GM18861 (cell line): Measurements from ENCODE around the gene TTLL9.

Experiments used
- ATAC-seq: cut with Tn5 transposase; IDR thresholded peaks from one replicate; pipeline ENCODE4 v1.9.1; 2021; ENCODE audit not compliant: unreplicated experiment

TTLL9 gene

DNA sequence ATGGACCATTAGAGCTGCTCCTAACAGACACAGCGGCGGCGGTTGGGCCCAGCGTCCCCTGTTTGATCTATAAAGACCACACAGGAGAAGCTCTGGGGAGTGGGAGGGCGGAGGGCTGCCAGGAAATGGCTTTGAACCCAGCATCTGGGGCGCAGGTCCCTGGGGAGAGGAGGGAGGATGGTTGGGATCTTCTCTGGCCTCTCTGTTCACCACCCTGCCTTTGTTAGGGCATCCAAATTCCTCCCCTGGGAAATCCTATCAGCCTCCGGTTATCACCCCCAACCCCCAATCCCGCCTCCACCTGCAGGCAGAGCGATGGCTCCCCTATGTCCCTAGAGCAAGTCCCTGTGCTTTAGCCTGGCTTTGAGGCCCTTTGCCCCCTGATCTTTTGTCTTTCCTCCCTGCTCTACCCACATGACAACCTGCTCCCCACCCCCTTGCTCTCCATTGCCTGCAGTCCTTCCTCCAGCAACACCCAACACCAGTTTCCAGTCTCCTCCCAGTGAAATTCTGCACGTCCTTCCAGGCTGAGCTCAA is 104.6 kb downstream of the TTLL9 start:
- ATAC-seq = no peak

DNA sequence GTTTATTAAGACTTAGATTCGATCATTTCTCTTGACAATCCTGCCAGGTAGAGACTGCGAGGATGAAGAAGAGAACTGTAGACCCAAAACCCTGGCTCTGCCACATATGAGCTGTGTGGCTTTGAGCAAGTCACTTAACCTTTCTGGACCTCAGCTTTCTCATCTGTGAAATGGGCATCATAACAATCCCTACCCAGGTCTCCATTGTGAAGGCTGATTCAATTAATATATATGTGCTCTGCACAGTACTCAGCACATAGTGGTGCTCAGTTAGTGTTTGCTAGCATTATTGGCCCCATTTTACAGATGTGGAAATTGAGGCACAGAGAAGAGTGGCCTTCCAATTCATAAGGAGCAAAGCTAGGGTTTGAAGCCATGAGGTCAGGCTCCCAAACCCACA is 105.4 kb downstream of the TTLL9 start:
- no peak for ATAC-seq

DNA sequence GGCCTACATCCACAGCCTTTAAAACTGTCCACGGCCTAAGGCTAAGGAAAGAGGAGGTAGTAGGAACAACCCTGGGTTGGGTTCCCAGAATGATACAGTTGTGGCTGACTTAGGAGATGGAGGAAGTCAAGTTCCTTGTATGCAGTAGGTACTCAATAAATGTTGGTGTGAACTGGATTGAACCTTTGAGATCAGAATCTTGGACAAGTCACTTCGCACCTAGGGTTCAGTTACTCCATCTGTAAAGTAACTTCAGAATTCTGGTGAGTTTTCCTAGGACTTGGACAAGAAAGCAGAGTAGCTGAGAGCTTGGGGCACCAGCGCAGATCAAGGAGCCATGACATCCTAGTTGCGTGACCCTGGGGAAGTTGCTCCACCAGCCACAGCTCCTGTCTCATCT is 106.6 kb downstream of the TTLL9 start:
- ATAC-seq = no peak

DNA sequence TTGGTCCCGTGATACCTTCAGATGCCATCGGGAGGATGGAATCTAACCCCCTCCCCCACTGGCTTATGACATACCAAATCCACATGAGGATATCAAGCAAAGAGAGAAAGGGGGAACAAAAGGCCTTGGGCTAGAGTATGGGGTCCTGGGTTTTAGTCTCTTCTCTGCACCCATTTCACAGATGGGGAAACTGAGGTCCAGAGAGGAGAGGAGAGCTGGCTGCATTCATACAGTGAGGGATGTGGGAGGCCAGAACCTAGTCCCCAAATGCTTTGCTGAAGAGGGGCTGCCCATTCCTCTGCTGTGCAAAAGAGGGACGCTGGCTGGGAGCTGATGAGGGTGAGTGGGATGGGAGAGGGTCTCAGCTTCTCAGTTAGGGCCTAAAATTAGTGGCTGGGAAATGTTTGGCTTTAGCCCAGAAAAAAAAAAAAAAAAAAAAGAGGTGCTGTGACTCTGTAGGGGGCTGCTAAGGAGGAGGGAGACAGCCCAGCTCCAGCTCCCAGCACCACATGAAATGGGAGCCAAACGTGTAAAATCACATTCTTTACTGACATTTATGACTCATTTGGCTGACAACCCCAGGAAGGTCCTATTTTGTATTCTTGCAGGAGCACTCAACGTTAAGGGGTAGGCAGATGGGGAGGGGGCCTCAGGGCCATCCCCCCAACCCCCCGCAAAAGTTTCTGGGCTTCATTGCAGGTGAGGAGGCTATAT is 109.4 kb downstream of the TTLL9 start:
- no peak for ATAC-seq

DNA sequence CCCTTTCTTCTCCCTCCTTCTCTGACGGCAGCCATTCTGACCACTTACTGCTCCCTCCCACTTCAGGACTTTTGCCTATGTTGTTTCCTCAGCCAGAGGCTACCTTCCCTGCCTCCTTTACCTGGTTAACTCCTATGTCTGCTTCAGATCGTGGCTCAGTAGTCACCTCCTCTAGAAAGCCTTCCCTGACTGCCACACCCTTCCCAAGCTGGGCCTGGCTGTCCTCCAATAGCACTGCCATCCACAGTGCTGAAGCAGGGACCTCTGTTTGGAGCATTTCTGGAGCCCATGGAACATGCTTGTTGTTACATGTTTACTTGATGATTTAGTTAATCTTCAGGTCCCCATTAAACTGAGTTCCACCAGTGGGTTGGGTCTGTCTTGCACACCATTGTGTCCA is 111.3 kb downstream of the TTLL9 start:
- no peak for ATAC-seq

DNA sequence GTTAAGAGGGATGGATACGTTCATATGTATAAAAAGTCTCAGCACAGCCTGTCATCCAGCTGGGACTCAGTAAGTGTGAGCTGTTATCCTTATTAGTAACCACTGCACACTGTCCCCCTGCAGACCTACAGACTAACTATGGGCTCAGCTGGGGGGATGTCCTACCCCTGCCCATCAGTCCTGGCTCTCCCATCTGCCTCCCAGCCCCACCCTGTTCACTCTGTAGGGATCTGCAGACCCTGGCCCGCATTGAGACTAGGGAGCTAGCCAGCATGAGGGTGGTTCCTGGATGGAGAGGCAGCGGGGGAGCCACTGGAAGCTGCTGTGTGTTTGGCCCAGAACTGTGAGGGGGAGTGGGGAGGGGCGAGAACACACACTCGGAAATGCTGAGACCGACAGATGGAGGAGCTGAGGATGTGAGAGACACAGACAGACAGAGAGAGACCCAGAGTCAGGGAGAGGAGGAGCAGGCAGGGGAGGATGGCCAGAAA is 114.6 kb downstream of the TTLL9 start:
- no peak for ATAC-seq

DNA sequence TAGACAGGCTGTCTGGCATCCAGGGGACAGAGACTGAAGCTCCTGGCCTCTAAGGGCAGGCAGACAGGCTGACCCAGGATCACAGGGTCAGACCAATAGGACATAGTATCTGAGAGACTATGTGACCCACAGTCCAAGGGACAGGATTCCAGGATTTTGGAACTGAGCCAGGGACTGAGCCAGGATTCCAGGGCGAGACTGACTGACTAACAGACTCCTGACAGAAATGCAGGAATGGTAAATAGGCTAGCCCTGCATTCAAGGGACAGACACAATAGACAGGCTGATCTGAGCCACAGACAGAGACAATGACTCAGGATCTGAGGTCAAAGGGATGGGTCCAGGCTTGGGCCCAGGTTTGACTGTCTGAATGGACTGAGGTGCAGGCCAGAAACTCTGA is 117.3 kb downstream of the TTLL9 start:
- no peak for ATAC-seq

DNA sequence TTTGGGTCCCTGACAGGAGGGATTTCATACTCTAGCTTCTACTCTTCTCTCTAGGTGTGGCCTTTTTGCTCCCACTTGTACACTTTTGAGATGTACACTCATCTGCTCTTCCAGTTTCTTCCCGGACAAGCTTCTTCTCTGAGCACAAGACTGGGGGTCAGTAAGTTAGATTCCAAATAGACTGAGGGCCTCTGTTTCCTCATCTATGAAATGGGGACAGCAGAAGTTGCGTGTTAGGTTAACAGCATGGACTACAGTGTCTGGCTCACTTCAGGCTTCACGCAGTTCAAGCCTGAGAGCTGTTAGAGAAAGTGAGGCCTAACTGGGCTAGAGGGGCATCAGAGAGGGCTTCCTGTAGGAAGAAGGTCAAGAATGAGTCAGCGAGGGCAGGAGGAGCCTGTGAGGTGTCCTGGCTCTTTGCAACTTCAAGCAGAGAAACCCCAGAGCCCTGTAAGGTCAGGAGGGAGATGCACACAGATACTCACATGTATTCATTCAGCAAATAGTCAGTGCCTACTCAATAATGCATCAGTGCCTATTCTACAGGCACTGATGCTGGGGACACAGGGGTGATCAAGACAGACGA is 118.1 kb downstream of the TTLL9 start:
- no peak for ATAC-seq

DNA sequence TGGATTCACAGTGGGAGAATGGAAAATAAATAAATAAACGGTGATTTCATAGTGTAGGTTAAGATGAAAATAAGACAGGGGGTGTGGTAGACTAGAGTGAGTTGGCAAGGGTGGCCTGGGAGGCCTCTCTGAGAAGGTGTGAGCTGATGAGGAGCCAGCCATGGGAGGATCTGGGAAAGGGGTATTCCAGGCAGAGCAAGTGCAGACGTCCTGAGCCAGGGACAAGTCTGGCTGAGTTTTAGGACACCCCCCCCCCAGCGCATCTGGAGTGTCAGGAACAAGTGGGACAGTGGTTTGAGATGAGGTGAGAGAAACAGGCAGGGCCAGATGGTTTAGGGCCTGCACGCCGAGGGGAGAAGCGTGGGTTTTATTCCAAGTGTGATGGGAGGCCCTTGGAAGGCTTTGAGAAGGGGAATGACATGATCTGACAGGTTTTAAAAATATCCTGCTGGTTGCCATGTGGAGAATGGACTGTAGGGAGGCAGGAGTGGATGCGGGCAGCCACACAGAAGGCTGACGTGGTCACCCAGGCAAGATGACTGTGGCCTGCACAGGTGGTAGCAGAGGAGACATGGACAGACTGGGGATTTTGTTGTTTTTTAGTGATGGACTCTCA is 118.7 kb downstream of the TTLL9 start:
- ATAC-seq = no peak

DNA sequence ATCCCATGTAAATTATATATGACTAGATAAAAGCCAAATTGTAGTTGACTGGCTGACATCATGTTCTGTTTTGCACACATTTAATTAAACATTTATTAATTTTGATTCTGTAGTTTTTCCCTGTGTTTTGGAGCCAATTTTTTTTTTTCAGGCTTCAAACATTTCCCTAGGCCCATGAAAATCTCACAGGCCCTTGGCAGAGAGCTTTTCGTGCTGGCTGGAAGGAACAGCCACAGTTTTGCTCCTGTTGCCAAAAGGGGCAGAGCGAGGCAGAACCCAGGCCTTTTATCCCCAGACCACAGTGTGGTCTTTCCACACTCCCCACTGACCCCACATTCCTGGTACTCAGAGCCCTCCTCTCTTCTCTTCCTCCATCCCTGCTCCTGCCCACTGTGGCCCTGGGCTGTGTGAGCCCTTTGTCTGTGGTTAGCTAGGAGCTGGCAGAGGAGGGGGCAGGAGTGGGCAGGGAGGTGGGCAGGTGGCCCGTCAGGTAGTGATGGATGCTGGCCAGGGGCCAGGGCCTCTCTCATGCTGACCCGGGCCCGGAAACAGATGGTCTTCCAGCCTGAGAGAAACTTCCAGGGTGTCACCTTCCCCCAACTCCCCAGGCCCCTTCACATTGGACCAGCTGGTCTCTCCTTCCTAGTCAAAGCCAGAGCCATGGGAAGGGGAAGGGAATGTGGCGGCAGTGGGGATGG is 120.4 kb downstream of the TTLL9 start:
- no peak for ATAC-seq

DNA sequence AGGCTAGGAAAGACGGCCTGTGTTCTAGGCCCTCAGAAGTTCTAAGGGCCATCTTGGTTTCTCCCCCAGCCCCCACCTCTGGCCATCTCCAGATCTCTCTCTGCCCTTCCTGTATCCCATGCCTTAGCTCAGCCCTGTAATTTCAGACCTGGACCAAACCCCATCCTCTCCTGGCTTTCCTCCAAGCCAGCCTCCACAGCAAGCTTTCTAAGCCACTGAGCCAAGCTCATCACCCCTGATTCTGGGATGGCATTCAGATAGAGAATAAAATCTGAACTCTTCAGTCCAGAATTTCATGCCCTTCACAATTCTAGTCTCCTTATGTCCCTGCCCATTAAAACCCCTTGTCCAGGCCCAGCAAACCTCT is 120.9 kb downstream of the TTLL9 start:
- ATAC-seq = no peak

DNA sequence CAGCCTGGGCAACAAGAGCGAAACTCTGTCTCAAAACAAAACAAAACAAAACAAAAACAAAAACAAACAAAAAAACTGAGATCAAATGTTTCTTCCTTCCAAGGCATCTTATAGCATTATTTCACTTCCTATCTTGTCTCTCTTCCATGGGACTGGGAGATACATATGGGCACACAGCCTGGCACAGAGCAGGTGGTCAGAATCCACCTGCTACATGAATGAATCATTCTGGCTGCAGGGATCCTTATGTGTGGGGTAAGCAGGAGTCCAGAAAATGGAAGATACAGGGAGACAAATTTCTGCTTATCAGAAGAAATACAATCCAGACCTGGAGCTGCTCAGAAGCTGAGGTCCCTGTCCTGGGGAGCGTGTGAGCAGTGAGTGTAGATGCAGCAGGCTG is 121.7 kb downstream of the TTLL9 start:
- ATAC-seq = no peak
